Measurements from ENCODE around the gene TNIK.

GRCh38 chr3:171095063-171095462 lies 365.1 kb downstream of the TNIK start:
- TF ChIP-seq CTCF (IDR thresholded peaks at IDR 0.05; ENCODE audit: low read depth, low read length, missing input control) (no peak), RAD21 (IDR thresholded peaks at IDR 0.05) (no peak), TAF1 (conservative IDR thresholded peaks at IDR 0.05) (no peak), RXRA (IDR thresholded peaks at IDR 0.05) (no peak), REST (IDR thresholded peaks at IDR 0.05) (no peak), GABPA (IDR thresholded peaks at IDR 0.05 in 1 of 2, conservative IDR thresholded peaks at IDR 0.05 in 1 of 2) (no peak), ATF3 (IDR thresholded peaks at IDR 0.05) (no peak), JUND (IDR thresholded peaks at IDR 0.05) (no peak), FOXA2 (IDR thresholded peaks at IDR 0.05) (no peak), SP1 (IDR thresholded peaks at IDR 0.05) (no peak), YY1 (IDR thresholded peaks at IDR 0.05) (no peak)
